Activated CD4-positive, alpha-beta memory T cell treated with anti-CD3 and anti-CD28 coated beads, Interleukin-2, amount 10 ng/mL, durations not matched to agents 7 days and 5 days (primary cell): ENCODE data around the gene HS6ST3. TPM values are rescaled to one million over a fixed set of nuclear protein-coding genes. Genes with fewer than 3 reads are reported as not detected.

Experiments
- CTCF ChIA-PET: fragments of 350-600 bp; sonication (Branson Sonifier 250); formaldehyde crosslinking; loops from one replicate; lab custom pipeline; 2021; ENCODE audit warnings: antibody characterized with exemption, inconsistent platforms; lab: Charles Lee
- POLR2A ChIA-PET: fragments of 350-600 bp; sonication (Branson Sonifier 250); formaldehyde crosslinking; loops from one replicate; lab custom pipeline; 2021; ENCODE audit warnings: antibody characterized with exemption; lab: Charles Lee
- DNase-seq: peaks from one replicate; pipeline ENCODE4 v3.0.0-alpha.2; 2020
- H3K27ac Mint-ChIP-seq: one replicate; pipeline ENCODE4 v1.8.0; 2021; ENCODE audit warnings: mild to moderate bottlenecking, mixed read lengths
- H3K27me3 Mint-ChIP-seq: one replicate; pipeline ENCODE4 v1.8.0; 2021; ENCODE audit warnings: mixed read lengths
- H3K36me3 Mint-ChIP-seq: one replicate; pipeline ENCODE4 v1.8.0; 2021; ENCODE audit warnings: low read depth, mixed read lengths
- H3K4me1 Mint-ChIP-seq: one replicate; pipeline ENCODE4 v1.8.0; 2021; ENCODE audit warnings: mixed read lengths
- H3K4me3 Mint-ChIP-seq: one replicate; pipeline ENCODE4 v1.8.0; 2021; ENCODE audit warnings: mild to moderate bottlenecking, mixed read lengths
- H3K9me3 Mint-ChIP-seq: one replicate; pipeline ENCODE4 v1.8.0; 2021; ENCODE audit warnings: mixed read lengths
- total RNA-seq, 2 experiments: library from RNA; stranded (reverse); gene quantifications; one replicate each; pipeline ENCODE4 v1.2.3, GENCODE V29; 2021

HS6ST3 gene
- total RNA-seq, 2 experiments from 2014 or later, result not detected

DNA sequence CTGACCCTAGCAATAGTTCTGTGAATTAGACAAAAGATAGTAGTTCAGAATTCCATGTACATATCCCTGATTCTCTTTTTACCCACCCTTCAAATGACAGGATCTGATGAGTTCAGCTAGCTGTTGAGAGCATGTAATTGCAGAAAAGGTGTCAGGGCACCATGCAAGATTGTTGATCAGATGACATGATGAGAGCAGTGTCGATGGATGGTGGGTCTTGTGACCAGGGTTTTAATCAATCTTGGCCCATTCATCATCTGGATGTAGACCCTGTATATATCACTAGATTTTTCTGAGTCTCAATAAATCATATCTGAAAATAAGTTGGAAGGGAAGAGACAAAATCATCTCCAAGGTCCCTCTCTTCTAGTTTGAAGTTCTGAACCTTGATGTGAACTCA lies 525.3 kb downstream of the HS6ST3 start:
- Mint-ChIP-seq H3K27me3 (no peaks in the 10 kb centered on the region), H3K9me3 (peaks cover 3% of the 10 kb centered on the region), H3K4me1 (no peaks in the 10 kb centered on the region), H3K4me3 (no peak overlapping the region), H3K36me3 (no peaks in the 10 kb centered on the region), H3K27ac (no peak overlapping the region)
- DNase-seq, result no peak
- ChIA-PET POLR2A (no interaction called here), CTCF (no interaction called here)

GRCh38 chr13:96617528-96617927 lies 527.6 kb downstream of the HS6ST3 start:
- ChIA-PET POLR2A (no interaction called here), CTCF (no interaction called here)
- Mint-ChIP-seq H3K9me3 (peaks cover 5% of the 10 kb centered on the region), H3K27ac (no peak overlapping the region), H3K36me3 (no peaks in the 10 kb centered on the region), H3K27me3 (no peaks in the 10 kb centered on the region), H3K4me3 (no peak overlapping the region), H3K4me1 (no peaks in the 10 kb centered on the region)
- no peak for DNase-seq

DNA sequence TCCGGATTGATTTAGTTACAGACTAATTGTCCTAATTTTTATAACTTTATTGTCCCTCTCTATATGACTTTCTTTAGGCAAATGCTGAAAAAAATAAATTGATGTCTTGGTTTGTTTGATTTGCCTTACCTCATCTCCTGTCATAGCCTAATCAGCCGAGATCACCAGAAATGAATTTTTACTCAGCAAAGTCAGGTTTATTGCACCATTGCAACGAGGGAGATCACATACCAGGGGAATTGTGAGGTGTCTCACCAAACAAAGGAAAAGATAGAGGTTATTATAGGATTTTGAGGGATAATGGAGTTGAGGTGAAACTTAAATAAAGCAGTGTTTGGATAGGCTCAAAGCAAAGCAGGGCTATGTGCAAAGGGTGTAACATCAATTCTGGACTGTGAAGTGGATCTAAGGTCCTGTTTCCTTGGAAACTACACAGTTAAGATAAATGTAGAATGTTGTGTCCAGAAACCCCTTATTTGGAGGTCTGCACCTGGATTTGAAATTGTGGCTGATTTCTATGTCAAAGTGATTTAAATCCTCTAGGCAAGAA lies 531.8 kb downstream of the HS6ST3 start:
- no peak overlapping the region for H3K4me3 Mint-ChIP-seq
- no peak for DNase-seq
- peaks cover 5% of the 10 kb centered on the region for H3K9me3 Mint-ChIP-seq
- CTCF ChIA-PET, result no interaction called here
- H3K36me3 Mint-ChIP-seq, result no peaks in the 10 kb centered on the region
- no peaks in the 10 kb centered on the region for H3K27me3 Mint-ChIP-seq
- H3K4me1 Mint-ChIP-seq, result no peaks in the 10 kb centered on the region
- H3K27ac Mint-ChIP-seq, result no peak overlapping the region
- POLR2A ChIA-PET, result no interaction called here

GRCh38 chr13:96629331-96629730 lies 539.4 kb downstream of the HS6ST3 start:
- Mint-ChIP-seq H3K4me3 (no peak overlapping the region), H3K36me3 (no peaks in the 10 kb centered on the region), H3K27me3 (no peaks in the 10 kb centered on the region), H3K9me3 (peaks cover 6% of the 10 kb centered on the region), H3K27ac (no peak overlapping the region), H3K4me1 (no peaks in the 10 kb centered on the region)
- ChIA-PET CTCF (no interaction called here), POLR2A (interaction anchor here (0.6 kb wide), 1 partner anchor 58 kb away, joined by 3 read pairs; no protein-coding TSS in a partner anchor)
- no peak for DNase-seq

DNA sequence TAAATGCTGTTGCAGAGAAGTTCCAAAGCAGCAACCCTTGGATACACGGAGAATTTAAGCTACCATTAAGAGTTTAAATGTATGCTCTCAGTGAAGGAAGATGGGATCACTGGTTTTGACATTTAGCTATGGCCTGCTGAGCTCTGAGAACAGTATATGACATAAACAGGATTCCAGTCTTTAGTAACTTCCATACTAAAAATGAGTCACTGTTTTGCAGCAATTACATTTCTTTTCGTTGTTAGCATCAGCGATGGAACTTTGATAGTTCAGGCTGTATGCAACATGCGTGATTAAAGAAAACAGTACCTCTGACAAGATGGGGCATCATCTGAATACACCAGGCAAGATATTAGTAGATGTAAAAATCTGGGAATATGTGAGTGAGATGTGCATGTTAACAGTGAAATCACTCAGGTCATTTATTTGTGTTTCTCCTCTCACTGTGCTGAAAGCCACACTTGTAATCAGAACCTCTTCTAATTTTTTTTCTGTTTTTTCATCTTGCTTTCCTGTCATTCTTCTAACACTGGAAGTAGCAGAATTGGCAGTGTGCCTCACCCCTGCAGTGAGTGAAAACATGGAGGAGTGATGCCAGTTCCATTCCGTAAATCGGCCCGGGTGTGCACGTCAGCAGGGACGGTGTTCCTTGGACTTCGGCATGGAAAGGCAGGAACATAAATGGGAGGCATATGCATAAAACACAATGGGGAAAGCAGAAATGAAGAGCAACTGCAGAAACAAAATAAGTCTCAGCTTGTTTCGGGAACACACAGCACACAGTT lies 542.8 kb downstream of the HS6ST3 start:
- Mint-ChIP-seq H3K9me3 (peaks cover 9% of the 10 kb centered on the region), H3K36me3 (no peaks in the 10 kb centered on the region), H3K4me1 (no peaks in the 10 kb centered on the region), H3K27me3 (no peaks in the 10 kb centered on the region), H3K4me3 (no peak overlapping the region), H3K27ac (no peak overlapping the region)
- no peak for DNase-seq
- ChIA-PET CTCF (no interaction called here), POLR2A (no interaction called here)

DNA sequence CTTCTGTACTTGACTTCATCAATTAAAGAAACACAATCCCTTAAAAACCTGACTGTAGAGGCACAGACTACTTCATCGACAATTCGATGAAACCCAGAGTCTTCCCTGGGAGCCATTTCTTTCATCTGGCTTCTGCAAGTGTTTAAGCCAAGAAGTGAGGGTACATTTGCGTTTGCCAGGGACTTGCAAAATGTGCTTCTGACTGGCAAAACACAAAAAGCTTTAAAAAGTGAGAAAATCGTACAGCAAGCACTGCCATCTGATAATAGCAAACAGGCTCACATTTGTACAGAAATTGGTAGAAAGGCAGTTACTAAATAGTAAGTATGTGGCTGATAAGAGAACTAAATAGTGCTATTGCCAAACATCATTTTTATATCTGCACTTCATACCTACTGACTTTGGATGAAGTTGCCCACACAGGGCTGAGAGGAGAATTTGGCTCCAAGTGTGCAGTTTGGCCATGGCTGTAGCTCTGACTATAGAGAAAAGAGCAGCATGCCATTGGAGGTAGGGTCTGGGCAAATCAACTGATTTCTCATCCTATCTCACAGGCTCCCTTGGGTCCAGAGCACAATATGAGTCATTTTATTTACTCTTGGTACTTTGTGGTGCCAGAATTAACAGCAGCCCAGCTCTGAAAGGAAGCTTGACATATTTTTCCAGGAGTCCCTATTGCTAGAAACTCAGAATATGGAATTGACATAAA lies 546.2 kb downstream of the HS6ST3 start:
- ChIA-PET CTCF (no interaction called here), POLR2A (no interaction called here)
- no peaks in the 10 kb centered on the region for H3K4me1 Mint-ChIP-seq
- H3K27ac Mint-ChIP-seq, result no peak overlapping the region
- no peaks in the 10 kb centered on the region for H3K27me3 Mint-ChIP-seq
- peaks cover 6% of the 10 kb centered on the region for H3K9me3 Mint-ChIP-seq
- no peaks in the 10 kb centered on the region for H3K36me3 Mint-ChIP-seq
- H3K4me3 Mint-ChIP-seq, result no peak overlapping the region
- no peak for DNase-seq

- DNase-seq, result no peak
- ChIA-PET POLR2A (no interaction called here), CTCF (no interaction called here)
- Mint-ChIP-seq H3K36me3 (no peaks in the 10 kb centered on the region), H3K9me3 (peaks cover 6% of the 10 kb centered on the region), H3K4me3 (no peak overlapping the region), H3K27me3 (no peaks in the 10 kb centered on the region), H3K4me1 (no peaks in the 10 kb centered on the region), H3K27ac (no peak overlapping the region)
Measured at GRCh38 chr13:96637039-96637438, 547.1 kb downstream of the HS6ST3 start.

DNA sequence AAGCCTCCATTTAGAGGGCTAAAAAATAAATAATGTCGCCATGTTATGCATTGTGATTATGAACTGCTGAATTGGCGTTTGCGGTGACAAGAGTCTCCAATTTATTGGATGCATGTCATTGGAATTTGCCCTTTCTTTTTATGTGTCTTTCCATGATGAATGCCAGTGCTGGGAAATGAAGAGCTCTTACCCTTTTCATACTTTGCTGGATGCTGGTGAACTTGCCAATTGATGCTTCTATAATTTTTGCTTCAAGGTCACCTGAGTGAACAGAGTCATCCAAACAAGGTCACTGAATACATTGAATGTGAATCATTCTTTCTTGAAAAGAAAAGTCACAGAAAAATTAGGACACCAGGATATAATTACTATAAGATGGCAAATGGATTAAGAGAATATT lies 556.2 kb downstream of the HS6ST3 start:
- DNase-seq, result no peak
- Mint-ChIP-seq H3K27ac (no peak overlapping the region), H3K36me3 (no peaks in the 10 kb centered on the region), H3K4me3 (no peak overlapping the region), H3K9me3 (peaks cover 18% of the 10 kb centered on the region), H3K4me1 (no peaks in the 10 kb centered on the region), H3K27me3 (no peaks in the 10 kb centered on the region)
- CTCF ChIA-PET, result no interaction called here
- POLR2A ChIA-PET, result no interaction called here

- ChIA-PET CTCF (no interaction called here), POLR2A (no interaction called here)
- Mint-ChIP-seq H3K4me1 (no peaks in the 10 kb centered on the region), H3K36me3 (no peaks in the 10 kb centered on the region), H3K27ac (no peak overlapping the region), H3K27me3 (no peaks in the 10 kb centered on the region), H3K4me3 (no peak overlapping the region), H3K9me3 (peaks cover 18% of the 10 kb centered on the region)
- no peak for DNase-seq
Measured at GRCh38 chr13:96646515-96647211, 556.8 kb downstream of the HS6ST3 start.

DNA sequence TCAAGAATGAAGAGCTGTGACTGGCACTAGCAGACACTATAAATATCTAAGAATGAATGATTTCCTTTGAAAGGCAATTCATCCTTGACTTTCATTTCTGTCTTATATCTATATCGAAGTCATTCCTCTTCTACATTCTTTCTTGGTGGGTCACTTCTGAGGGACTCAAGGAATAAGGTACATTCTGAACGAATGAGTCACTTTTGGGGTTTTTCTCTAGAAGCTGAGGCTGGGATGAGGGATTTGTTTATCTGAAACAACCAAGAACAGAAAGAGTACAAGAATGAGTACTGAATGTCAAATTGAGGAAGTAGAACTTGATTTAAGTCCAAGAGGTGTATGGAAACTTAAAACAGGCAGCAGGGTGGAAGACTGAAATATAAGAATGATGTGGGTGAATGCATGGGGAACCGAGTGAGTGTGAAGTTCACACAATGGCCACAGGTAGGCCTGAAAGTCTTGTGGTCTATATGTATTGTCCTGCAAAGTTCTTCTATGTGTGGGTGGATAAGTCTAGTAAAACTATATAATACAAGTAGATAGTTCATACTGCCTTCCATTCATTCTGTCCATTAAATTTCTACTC lies 560.5 kb downstream of the HS6ST3 start:
- Mint-ChIP-seq H3K36me3 (no peaks in the 10 kb centered on the region), H3K4me1 (no peaks in the 10 kb centered on the region), H3K4me3 (no peak overlapping the region), H3K9me3 (peaks cover 13% of the 10 kb centered on the region), H3K27me3 (no peaks in the 10 kb centered on the region), H3K27ac (no peak overlapping the region)
- ChIA-PET POLR2A (no interaction called here), CTCF (no interaction called here)
- DNase-seq, result no peak

GRCh38 chr13:96651598-96651997 lies 561.7 kb downstream of the HS6ST3 start:
- no peak overlapping the region for H3K27ac Mint-ChIP-seq

GRCh38 chr13:96652506-96652905 lies 562.6 kb downstream of the HS6ST3 start:
- POLR2A ChIA-PET, result no interaction called here
- H3K9me3 Mint-ChIP-seq, result peaks cover 12% of the 10 kb centered on the region
- no peak for DNase-seq
- no peaks in the 10 kb centered on the region for H3K4me1 Mint-ChIP-seq
- CTCF ChIA-PET, result no interaction called here
- H3K27ac Mint-ChIP-seq, result no peak overlapping the region
- no peak overlapping the region for H3K4me3 Mint-ChIP-seq
- H3K27me3 Mint-ChIP-seq, result no peaks in the 10 kb centered on the region
- H3K36me3 Mint-ChIP-seq, result no peaks in the 10 kb centered on the region

More at GRCh38 chr13:96651598-96651997, 561.7 kb downstream of the HS6ST3 start:
- DNase-seq, result no peak
- Mint-ChIP-seq H3K4me3 (no peak overlapping the region), H3K36me3 (no peaks in the 10 kb centered on the region), H3K9me3 (peaks cover 14% of the 10 kb centered on the region), H3K27me3 (no peaks in the 10 kb centered on the region), H3K4me1 (no peaks in the 10 kb centered on the region)
- CTCF ChIA-PET, result no interaction called here
- POLR2A ChIA-PET, result no interaction called here

GRCh38 chr13:96661612-96662011 lies 571.7 kb downstream of the HS6ST3 start:
- CTCF ChIA-PET, result no interaction called here
- POLR2A ChIA-PET, result no interaction called here
- Mint-ChIP-seq H3K9me3 (peaks cover 11% of the 10 kb centered on the region), H3K27me3 (no peaks in the 10 kb centered on the region), H3K4me3 (no peak overlapping the region), H3K36me3 (no peaks in the 10 kb centered on the region), H3K27ac (no peak overlapping the region), H3K4me1 (no peaks in the 10 kb centered on the region)
- no peak for DNase-seq
